Midbrain (tissue), 1 donor: ENCODE measurements around the gene MATN4.

Source experiments
- DNase-seq: peaks from one replicate; lab custom pipeline; 2025; lab: John Stamatoyannopoulos, UW

MATN4 gene

DNA sequence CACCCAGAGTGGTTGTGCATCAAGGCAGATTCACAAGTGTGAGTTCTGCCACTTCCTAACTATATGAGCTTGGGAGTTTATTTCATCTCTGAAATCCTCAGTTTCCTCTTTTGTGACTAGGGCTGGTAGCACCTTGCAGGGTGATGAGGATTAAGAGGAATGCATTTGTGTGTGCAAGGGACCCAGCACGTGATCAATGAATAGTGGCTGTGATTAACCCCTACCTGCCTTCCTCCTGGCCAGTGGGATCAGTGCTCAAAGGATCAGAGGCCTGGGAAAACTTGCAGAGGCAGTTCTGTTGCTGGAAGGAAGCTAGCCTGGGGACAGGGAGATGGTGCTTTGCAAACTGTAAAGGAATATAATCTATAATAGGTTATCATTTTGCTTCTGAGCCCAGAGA is 32.9 kb upstream of the MATN4 start:
- no peak for DNase-seq

DNA sequence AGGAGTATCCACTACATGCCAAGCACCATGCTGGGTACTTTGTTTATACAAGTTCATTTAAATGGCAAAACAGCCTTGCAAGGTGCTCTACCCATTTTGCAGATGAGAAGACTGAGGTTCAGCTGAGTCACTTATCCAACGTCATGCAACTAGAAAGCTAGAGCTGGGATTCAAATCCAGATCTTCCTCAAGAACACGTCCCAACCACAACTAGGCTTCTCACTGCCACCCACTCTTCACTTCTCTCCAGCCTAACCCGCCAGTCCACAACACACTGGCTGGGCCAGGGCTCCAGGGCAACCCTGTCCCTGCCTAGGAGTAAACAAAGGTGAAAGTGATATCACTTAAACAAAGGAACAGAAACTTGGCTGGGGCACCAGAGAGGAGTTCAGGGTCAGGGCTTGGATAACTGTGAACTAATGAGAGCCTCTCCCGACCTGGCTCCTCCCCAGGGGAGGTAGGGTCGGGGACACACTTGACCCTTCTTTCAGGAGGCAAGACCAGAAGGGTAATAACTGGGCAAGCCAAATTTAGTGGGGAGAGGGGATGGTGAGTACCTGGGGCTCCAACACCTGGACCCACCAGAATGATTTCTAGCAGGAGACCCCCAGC is 32.2 kb upstream of the MATN4 start:
- DNase-seq = no peak

DNA sequence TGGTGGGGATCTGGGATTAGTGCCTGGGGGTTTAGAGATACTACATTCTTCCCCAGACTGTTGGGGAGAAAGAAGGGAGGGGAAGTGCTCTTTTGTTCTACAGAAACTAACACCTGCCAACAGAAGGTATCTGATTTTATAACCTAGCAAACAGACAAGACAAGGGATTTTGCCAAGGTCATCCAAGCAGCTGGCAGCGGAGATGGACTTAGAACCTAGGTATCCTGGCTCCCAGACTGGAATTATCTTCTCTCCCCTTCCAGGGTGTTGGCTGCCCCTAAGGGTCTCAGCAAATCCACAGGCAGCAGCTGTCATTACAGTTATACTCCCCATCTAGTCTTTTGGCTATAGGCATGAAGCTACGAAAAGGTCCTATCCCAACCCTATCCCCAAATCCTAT is 31.7 kb upstream of the MATN4 start:
- DNase-seq = no peak

DNA sequence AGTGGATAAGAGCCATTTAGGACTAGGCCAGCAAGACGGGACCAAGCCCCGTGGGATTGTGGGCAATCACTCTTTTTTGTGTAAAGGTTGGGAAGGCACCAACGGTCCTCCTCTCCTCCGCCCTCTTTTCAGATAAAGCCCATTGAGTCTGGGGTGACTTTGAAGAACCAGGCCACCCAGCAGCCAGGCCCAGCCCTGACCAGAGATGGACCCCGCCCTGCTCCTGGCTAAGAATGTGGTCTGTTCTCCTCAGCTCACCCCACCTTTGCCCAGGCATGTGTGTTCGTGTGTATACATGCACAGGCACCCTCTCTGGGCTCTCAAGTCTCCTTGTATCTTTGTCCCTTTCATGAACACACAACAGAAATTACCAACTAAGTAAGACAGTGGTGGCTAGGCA is 31.0 kb upstream of the MATN4 start:
- DNase-seq = no peak

DNA sequence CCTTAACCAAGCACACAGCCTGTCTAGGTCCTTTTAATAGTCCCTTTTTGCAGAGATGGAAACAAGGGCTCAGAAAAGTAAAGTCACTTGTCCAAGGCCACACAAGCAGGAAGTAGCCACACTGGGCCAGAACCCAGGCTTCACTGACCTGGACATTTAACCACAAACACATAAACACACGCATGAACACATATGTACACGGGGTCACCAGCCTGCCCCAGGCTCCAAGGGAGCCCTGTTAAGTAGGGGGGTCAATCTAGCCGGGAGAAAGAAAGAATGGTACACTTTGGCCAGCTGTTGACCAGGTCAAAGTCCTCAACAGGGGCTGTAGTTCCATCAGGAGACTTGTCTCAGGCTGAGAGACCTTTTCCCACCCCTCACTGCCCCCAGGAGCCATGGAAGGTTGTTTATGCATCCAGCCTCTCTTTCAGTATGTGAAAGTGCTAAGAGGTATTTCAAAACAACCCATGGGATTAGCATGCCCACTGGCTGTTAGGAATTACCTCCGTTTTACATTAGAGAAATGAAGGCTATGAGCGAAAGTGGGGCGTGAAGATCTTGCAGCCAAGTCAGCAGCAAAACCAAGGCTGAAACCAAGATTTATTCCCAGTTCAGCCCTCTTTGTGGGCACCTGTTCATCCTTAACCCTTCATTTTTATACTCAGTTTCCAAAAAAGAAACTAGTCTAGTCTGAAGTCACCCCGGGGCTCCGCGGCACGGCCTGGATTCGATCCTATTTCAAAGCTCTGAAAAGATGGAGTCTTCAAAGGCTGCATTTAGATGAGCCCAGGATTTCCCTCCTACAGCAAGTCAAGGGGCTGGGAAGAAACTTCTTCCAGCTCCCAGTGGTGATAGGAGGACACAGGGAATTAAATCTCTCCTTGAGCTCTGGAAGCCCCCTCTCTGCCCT is 30.3 kb upstream of the MATN4 start:
- DNase-seq = no peak

- no peak for DNase-seq
Observed at GRCh38 chr20:45337367-45338120, 29.4 kb upstream of the MATN4 start.

DNA sequence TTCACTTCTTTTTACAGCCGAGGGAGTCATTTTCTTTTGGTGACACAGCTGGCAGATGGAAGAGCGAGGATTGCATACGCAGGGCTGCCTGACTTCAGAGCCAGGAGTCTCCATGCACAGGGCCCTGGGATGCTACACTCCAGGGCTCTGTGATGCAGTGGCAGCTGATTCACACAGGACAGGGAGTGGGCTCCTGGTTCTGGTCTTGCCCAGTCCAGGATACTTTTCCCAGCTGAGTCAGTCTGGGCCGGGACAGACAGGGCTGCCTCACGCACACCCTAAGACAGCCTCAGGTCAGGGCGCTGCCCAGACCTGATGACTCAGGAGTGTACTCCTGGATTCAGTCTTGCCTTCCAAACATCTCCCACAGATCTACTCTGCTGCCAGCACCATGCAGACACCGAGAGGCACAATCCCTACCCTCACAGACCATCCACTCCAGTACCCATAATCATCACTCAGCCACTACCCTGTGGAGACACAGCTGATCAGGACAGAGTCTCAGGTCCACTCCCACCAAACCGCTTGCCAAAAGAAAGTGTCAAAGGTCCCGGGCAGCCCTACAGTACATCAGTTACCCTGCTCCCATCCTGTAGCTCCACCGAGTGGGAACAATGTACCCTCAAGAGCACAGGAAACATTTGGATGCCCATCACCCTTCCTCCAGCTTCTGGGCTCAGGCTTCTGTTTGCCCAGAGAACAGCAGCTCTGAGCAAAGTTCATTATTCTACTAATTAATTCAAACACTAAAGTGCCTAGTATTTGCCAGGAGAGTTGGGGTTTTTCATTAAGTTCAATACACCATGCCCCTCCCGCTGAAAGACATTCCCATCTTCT is 28.6 kb upstream of the MATN4 start:
- DNase-seq = peak; percentile 32

- no peak for DNase-seq
Observed at GRCh38 chr20:45330476-45330875, 22.4 kb upstream of the MATN4 start.

DNA sequence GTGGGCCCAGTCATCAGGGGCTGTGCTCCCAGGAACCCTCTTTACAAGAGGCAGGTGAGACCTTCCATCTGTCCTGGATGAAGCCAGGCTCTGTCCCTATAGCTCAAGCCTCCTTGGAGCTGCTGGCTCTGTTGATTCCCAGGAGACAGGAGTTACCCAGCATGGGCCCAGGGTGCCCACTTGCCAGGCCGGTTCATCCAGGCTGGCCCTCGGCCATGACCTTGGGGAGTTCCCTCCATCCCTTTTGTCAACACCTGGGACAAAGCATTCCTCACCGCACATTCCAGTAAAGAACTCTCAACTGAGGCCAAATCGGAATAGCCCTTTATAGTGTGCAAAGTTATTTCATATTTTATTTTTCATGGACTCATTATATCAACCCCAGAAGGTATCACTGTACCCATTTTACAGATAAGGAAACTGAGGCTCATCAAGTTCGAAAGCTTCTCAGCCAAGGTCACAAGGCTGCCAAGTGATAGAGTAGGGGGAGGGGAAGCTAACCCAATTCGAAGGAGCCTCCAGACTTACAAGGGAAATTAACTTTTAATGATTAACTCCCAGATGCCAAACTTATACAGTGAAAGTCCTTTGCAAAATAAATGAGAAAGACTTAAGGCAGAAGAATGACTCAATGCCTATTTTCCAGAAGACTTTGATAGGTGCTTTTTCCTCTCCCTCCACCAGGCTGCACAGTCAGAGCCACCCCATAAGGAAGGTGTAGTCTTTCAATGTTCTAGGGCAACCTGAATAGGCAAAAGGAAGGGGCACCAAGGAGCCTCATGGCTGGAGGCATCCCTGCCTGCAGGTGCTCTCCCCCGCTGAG is 21.6 kb upstream of the MATN4 start:
- DNase-seq = no peak

DNA sequence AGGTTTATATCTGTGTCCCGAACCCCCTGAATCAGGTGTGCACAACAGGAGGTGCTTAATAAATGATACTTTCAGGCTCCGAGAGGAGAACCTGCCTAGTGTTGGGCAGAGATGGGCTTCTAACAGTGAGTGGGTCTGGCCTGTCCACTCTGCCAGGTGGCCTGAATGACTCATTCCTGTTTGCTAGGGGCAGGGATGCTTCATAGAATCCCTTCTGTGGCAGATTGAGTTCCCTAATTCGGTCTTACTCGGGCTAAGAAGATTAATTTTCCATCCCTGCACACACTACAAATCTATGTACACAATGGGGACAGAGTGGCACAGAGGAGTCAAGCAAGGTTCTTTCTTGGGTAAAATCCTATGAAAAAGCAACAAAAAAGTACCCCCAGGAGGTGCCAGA is 20.4 kb upstream of the MATN4 start:
- DNase-seq = no peak

- DNase-seq = no peak
Observed at GRCh38 chr20:45325371-45325770, 17.3 kb upstream of the MATN4 start.

DNA sequence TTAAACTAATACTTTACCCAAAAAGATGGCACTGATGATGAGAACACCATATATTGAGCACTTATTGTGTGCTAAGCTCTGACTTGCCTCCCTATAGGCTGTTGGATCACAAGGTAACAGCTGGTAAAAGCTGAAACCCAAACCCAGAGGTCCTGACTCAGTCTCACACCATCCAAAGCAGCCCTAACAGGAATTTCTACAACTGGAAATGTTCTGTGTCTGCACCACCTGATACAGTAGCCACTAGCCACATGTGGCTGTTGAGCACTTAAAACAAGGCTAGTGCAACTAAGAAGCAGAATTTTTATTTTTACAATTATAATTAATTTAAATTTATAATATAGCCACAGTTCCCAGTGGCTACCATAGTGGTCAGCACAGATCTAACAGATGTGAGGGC is 15.6 kb upstream of the MATN4 start:
- no peak for DNase-seq

GRCh38 chr20:45322952-45323383 is 14.9 kb upstream of the MATN4 start:
- peak; percentile 83 for DNase-seq

- no peak for DNase-seq
Observed at GRCh38 chr20:45320948-45321595, 13.0 kb upstream of the MATN4 start.

GRCh38 chr20:45318948-45319347 is 10.8 kb upstream of the MATN4 start:
- DNase-seq = no peak

- no peak for DNase-seq
Observed at GRCh38 chr20:45318386-45318939, 10.4 kb upstream of the MATN4 start.

DNA sequence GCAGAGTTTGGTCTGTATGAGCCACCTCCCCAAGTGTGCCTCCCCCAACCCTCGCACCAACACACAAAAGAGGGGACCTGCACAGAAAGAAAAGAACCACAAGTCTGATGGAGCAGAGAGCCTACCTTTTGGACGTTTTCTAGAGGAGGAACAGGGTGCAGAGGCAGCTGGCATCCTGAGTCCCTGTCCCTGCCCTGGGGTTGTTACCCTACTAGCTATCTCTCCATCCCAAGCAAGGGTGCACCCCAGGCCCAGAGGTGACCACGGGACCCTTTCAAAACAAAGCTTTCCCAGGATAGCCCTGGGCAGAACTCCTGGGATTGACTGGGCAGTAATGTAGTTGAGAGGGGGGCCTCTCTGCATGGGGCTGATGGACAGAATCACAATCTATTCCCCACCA is 9.7 kb upstream of the MATN4 start:
- DNase-seq = no peak

DNA sequence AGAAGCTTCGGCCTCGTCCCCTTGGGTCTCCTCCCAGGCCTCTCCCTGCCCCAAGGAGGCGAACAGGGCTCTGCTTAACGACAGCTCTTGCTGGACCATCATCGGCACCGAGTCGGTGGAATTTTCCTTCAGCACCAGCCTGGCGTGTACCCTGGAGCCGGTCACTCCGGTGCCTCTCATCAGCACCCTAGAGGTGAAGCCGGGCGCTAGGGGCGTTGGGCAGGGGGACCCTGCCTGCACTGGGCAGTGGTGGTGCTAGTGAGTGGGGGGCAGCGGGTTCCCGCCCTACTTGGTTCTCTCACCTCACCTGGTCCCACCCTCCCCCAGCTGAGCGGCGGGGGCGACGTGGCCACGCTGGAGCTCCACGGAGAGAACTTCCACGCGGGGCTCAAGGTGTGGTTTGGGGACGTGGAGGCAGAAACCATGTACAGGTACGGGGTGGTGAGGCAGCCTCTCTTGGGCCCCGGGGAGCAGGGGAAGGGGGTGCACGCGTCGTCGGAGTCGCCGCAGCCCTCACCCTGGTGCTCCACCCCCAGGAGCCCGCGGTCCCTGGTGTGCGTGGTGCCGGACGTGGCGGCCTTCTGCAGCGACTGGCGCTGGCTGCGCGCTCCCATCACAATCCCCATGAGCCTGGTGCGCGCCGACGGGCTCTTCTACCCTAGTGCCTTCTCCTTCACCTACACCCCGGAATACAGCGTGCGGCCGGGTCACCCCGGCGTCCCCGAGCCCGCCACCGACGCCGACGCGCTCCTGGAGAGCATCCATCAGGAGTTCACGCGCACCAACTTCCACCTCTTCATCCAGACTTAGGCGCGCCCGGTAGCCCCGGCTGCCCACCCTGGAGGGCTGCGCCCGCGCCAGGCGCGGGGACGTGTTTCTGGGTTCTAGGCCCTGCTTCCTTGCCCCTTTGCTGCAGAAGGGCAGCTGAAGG is 8.3 kb upstream of the MATN4 start:
- DNase-seq = no peak

DNA sequence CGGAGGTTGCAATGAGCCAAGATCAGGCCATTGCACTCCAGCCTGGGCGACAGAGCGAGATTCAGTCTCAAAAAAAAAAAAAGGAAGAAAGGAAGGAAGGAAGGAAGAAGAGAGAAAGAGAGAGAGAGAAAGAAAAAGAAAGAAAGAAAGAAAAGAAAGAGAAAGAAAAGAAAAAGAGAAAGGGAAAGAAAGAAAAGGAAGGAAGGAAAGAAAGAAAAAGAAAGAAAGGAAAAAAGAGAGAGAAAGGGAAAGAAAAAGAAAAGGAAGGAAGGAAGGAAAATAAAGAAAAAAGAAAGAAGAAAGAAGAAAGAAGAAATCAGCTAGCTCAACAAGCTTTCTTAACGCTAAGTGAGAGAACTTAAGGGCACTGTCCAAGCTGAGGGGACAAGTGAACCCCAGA is 7.6 kb upstream of the MATN4 start:
- DNase-seq = no peak
